Measurements from ENCODE around the gene CD7.
A peak's percentile ranks its signal among the peaks of the same experiment; 100 is the strongest.

The CD7 gene

GRCh38 chr17:82280537-82280936 lies 36.9 kb downstream of the CD7 start:
- DNase-seq (ENCODE audit: low read depth in 3 of 3), result no peak

GRCh38 chr17:82278786-82279391 lies 38.5 kb downstream of the CD7 start:
- DNase-seq (ENCODE audit: low read depth in 3 of 3), result no peak

GRCh38 chr17:82278308-82278707 lies 39.1 kb downstream of the CD7 start:
- no peak for DNase-seq (ENCODE audit: low read depth in 3 of 3)

- DNase-seq (ENCODE audit: low read depth in 3 of 3), result no peak
Observed at GRCh38 chr17:82277851-82278250, 39.6 kb downstream of the CD7 start.

- DNase-seq (ENCODE audit: low read depth in 3 of 3), result no peak
Observed at GRCh38 chr17:82276938-82277337, 40.5 kb downstream of the CD7 start.

- DNase-seq (ENCODE audit: low read depth in 3 of 3), result no peak
Observed at GRCh38 chr17:82275326-82275725, 42.1 kb downstream of the CD7 start.

- no peak for DNase-seq (ENCODE audit: low read depth in 3 of 3)
Observed at GRCh38 chr17:82274134-82275020, 43.0 kb downstream of the CD7 start.

- peak; percentile 82 to 93 (median 87) for DNase-seq (ENCODE audit: low read depth in 3 of 3)
Observed at GRCh38 chr17:82273327-82274133, 43.9 kb downstream of the CD7 start, which contains the start of gene CSNK1D. CSNK1D (minus strand) TSS chr17:82273700; CDS start chr17:82273381, 319 bp downstream.

GRCh38 chr17:82272495-82273326 lies 44.7 kb downstream of the CD7 start:
- no peak for DNase-seq (ENCODE audit: low read depth in 3 of 3)

GRCh38 chr17:82271401-82271800 lies 46.0 kb downstream of the CD7 start:
- no peak for DNase-seq (ENCODE audit: low read depth in 3 of 3)

GRCh38 chr17:82270651-82271050 lies 46.8 kb downstream of the CD7 start:
- DNase-seq (ENCODE audit: low read depth in 3 of 3), result no peak

GRCh38 chr17:82269882-82270500 lies 47.4 kb downstream of the CD7 start:
- no peak for DNase-seq (ENCODE audit: low read depth in 3 of 3)

- DNase-seq (ENCODE audit: low read depth in 3 of 3), result no peak
Observed at GRCh38 chr17:82269138-82269881, 48.1 kb downstream of the CD7 start.

- no peak for DNase-seq (ENCODE audit: low read depth in 3 of 3)
Observed at GRCh38 chr17:82267575-82268379, 49.6 kb downstream of the CD7 start.

GRCh38 chr17:82266142-82266541 lies 51.3 kb downstream of the CD7 start:
- no peak for DNase-seq (ENCODE audit: low read depth in 3 of 3)
